Measurements from ENCODE around the gene FKBP5.

- TF ChIP-seq, protein P1, sequence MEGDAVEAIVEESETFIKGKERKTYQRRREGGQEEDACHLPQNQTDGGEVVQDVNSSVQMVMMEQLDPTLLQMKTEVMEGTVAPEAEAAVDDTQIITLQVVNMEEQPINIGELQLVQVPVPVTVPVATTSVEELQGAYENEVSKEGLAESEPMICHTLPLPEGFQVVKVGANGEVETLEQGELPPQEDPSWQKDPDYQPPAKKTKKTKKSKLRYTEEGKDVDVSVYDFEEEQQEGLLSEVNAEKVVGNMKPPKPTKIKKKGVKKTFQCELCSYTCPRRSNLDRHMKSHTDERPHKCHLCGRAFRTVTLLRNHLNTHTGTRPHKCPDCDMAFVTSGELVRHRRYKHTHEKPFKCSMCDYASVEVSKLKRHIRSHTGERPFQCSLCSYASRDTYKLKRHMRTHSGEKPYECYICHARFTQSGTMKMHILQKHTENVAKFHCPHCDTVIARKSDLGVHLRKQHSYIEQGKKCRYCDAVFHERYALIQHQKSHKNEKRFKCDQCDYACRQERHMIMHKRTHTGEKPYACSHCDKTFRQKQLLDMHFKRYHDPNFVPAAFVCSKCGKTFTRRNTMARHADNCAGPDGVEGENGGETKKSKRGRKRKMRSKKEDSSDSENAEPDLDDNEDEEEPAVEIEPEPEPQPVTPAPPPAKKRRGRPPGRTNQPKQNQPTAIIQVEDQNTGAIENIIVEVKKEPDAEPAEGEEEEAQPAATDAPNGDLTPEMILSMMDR (IDR thresholded peaks at IDR 0.05; ENCODE audit: borderline replicate concordance, extremely low read depth, low read length, poor library complexity, severe bottlenecking) = no peak
- TF ChIP-seq EZH2 (IDR thresholded peaks at IDR 0.05; ENCODE audit: borderline replicate concordance, low read depth, low read length, severe bottlenecking) = no peak
Observed at GRCh38 chr6:35541836-35542235, 146.9 kb downstream of the FKBP5 start.

Measured in DND-41 (cell line).